GM10847 (cell line): ENCODE results near the gene SLC25A36.

Experiments
- POLR2A ChIP-seq: IDR thresholded peaks from 2 replicates; pipeline ENCODE4 v1.6.1; 2011; ENCODE audit not compliant: insufficient read length; ENCODE audit errors: extremely low read depth

The SLC25A36 gene

DNA sequence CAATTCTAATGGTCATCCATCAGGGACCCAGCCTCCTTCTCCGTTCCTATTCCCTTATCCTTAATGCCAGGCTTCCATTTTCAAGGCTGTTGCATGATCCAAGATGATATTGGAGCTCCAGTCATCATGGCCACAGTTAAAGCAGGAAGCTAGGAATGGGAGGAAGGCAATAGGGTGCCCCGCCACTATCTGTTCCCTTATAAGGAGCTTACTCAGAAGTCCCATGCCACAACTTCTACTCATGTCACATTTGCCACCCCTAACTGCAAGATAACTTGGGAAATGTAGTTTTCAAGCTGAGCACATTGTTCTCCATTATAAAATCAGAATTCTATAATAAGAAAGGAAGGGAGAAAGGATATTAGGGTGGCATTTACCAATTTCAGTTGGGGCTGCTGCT lies 70.9 kb downstream of the SLC25A36 start:
- no peak for TF ChIP-seq POLR2A

DNA sequence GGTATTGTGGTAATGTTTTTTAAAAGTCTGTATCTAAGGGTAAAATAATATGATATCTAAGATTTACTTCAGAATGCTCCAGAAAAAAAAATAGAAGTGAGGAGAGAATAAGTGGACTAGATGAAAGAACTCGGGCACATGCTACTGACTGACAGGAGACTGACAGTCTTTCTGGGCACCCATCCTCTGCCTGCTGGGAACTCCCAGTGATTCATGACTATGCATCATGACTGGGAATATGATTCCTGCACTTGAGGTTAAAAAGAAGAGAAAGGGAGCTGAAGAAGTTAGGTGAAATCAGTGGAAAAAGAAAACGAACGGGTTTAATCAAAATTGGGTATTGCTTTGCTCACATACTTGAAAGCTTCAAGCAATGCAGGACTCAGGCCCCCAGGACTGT lies 73.8 kb downstream of the SLC25A36 start:
- no peak for TF ChIP-seq POLR2A

DNA sequence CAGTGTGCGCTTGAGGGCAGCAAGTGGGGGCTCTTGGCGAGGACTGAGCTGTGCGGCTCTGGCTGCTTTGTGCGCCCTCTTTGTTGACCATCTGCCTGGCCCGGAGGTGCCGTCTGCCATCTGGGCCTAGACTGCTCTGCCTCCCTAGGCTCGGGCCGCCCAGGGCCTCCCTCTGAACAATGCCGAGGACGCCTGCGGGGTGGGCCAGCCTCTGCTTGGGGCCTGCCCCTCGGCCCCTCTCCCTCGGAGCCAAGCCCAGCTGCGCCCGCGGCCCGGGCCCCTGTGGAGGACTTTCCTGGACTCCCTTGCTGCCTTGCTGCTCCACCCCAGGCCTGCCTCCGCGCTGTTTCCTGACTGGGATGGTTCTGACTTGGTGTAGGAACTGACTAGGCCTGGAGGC lies 77.6 kb downstream of the SLC25A36 start:
- no peak for TF ChIP-seq POLR2A

DNA sequence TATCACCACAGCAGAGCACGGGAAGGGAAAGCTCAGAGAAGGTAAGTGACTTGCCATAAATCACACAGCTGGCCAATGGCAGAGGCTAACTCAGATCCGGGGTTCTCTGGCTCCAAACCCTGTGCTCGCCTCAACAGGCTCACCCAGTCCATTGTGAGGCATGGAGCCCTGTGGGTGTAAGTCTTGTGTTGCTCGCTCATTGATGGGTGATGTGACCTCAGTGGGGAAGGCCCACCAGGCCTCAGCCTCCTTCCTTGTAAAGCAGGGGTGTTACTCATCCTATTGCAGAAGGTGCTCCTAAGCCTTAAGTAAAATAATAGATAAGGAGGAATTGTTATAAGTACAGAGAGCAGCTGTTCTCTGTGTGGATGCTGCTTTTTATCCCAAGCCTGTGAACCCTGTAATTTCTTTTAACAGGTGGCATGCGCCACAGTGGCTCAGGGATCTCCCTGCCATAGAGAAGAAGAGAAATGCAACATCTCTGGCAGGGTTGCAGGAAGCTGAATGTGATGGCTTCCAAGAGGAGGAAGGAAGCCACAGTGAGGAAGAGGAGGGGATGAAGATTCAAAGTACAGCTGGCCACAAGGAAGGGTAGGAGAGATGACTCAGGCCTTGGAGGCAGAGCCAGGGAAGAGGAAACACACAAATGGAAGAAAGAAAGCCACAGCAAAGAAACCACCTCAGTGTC lies 78.7 kb downstream of the SLC25A36 start:
- no peak for TF ChIP-seq POLR2A

DNA sequence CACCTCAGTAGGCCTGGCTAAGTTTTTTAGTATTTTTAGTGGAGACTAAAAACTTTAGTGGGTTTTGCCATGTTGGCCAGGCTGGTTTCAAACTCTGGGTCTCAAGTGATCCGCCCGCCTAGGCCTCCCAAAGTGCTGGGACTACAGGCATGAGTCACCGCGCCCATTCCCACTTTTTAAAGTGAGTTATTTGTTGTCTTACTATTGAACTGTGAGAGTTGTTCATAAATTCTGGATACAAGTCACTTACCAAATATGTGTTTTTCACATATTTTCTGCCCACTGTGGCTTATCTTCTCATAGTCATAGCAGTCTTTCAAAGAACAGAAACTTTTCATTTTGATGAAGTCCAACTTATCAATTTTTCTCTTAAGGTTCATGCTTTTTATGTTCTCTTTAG lies 79.6 kb downstream of the SLC25A36 start:
- no peak for TF ChIP-seq POLR2A
